ENCODE results near the gene INHBB. TPM values are rescaled to one million over a fixed set of nuclear protein-coding genes. Genes with fewer than 3 reads are reported as not detected.

Gene INHBB
- total and polyA plus RNA-seq, 9 of the 15 experiments (the other 6 are each of a cell fraction or from before 2014, with no cell fraction given) = not detected

DNA sequence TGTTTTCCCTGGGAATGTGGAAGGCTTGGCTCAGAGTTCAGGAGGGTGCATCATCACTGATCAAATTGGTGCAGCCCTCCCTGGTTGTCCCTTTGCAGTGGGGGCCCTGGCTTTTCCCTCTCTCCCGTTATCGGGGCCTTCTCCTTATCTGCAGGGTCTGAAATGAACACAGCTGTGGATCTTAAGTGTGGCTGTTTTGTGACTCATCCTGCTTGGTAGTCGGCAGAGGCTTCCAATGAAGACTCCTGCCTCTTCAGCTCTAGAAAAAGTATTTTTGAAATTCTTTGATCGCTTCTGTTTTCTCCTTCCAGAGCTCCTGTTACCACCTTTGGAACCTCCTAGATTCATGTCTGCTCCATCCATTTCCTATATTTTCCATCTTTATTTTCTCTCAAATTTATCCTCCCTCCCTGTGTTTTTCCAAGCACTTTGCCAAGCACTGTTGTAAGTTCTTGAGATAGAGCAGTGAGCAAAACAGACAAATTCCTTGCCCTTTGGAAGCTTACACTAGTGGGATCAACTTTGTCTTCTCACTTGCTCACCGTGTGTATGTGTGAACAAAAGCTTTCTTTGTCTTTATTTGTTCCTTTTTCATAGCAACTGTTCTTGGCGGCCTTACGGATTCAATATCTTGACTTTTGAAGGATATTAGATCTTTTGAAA, 47.6 kb upstream of the INHBB start (continued):
- TF ChIP-seq CBX8 (IDR thresholded peaks at IDR 0.05; ENCODE audit: borderline replicate concordance, extremely low read depth, low read depth, low read length, poor library complexity, severe bottlenecking) = no peak
- TF ChIP-seq CTBP1 (IDR thresholded peaks at IDR 0.05; ENCODE audit: borderline replicate concordance) = peak; percentile 51; the same call in 1 of the 2 replicates
- no peak for TF ChIP-seq XRCC3 (IDR thresholded peaks at IDR 0.05)
- TF ChIP-seq FOXJ3 (CRISPR knock-in tag; IDR thresholded peaks at IDR 0.05) = no peak
- TF ChIP-seq ZNF696 (CRISPR knock-in tag; conservative IDR thresholded peaks at IDR 0.05) = no peak
- TF ChIP-seq TAF9B (IDR thresholded peaks at IDR 0.05; ENCODE audit: partially characterized antibody) = peak; percentile 13
- peak; percentile 73 for TF ChIP-seq SMARCC2 (IDR thresholded peaks at IDR 0.05; ENCODE audit: low read depth)
- peak; percentile 36; the same call in 1 of the 2 replicates for TF ChIP-seq NCOR1 (IDR thresholded peaks at IDR 0.05)
- 0 out of 4 replicates have a peak, but pooled peaks of 1 of the 2 experiments have one; percentile 54 for TF ChIP-seq ZNF318 (IDR thresholded peaks at IDR 0.05; ENCODE audit: borderline replicate concordance in 1 of 2, low read depth in 1 of 2)
- no peak for TF ChIP-seq PRMT5 (CRISPR knock-in tag; IDR thresholded peaks at IDR 0.05)
- peak; percentile 68 for TF ChIP-seq DACH1 (IDR thresholded peaks at IDR 0.05; ENCODE audit: partially characterized antibody)
- no peak for TF ChIP-seq ZNF449 (CRISPR knock-in tag; IDR thresholded peaks at IDR 0.05)
- no peak for TF ChIP-seq SP1 (CRISPR knock-in tag; IDR thresholded peaks at IDR 0.05)
- TF ChIP-seq ZFX (CRISPR knock-in tag; IDR thresholded peaks at IDR 0.05) = no peak
- no peak for TF ChIP-seq CEBPB (tag; IDR thresholded peaks at IDR 0.05)
- no peak for TF ChIP-seq CGGBP1 (CRISPR knock-in tag; IDR thresholded peaks at IDR 0.05)
- peak; percentile 46 for TF ChIP-seq NEUROD1 (IDR thresholded peaks at IDR 0.05; ENCODE audit: borderline replicate concordance, low read depth, low read length, partially characterized antibody)
- TF ChIP-seq NRF1 (conservative IDR thresholded peaks at IDR 0.05 in 1 of 2, IDR thresholded peaks at IDR 0.05 in 1 of 2) = no peak
- peak; percentile 25; the same call in 1 of the 2 replicates for TF ChIP-seq SOX6 (IDR thresholded peaks at IDR 0.05)

Measured in K562 (cell line).